ENCODE results near the gene SLC44A3. TPM values are rescaled to one million over a fixed set of nuclear protein-coding genes. Genes with fewer than 3 reads are reported as not detected.

SLC44A3 gene
- total and polyA plus RNA-seq, 2 of the 4 experiments (the other 2 are of a cell fraction) = 0.31 to 0.54 TPM

GRCh38 chr1:94806441-94806871 lies 13.7 kb upstream of the SLC44A3 start:
- H3K14ac ChIP-seq (replicated peaks; ENCODE audit: low read depth, low read length) = no peak overlapping the region
- H2AK5ac ChIP-seq (ENCODE audit: low read depth, low read length) = peak overlapping the region; percentile 2; the same call in 1 of the 2 replicates
- no peak overlapping the region for H3K27ac ChIP-seq (ENCODE audit: insufficient read depth, low read length)
- no peaks in the 10 kb centered on the region for H4K20me1 ChIP-seq (ENCODE audit: insufficient read depth, low read length)
- no peak overlapping the region for H2AK9ac ChIP-seq (replicated peaks; ENCODE audit: low read depth, low read length, poor library complexity)
- peaks cover 17% of the 10 kb centered on the region for H3K4me1 ChIP-seq (ENCODE audit: control insufficient read depth, insufficient read depth, low read length)
- H2BK15ac ChIP-seq (ENCODE audit: low read depth, low read length) = no peak overlapping the region
- 0 out of 2 replicates have a peak, but pooled peaks cover 5% of the 10 kb centered on the region for H3K9me1 ChIP-seq (ENCODE audit: insufficient read depth, low read length)
- peak overlapping the region; percentile 32; the same call in 1 of the 2 replicates for H4K91ac ChIP-seq (ENCODE audit: insufficient read depth, low read depth, low read length)
- no peak overlapping the region for H4K5ac ChIP-seq (ENCODE audit: low read depth, low read length)
- H3K56ac ChIP-seq (ENCODE audit: extremely low read depth, insufficient read depth, low read length) = no peak overlapping the region
- 0 out of 2 replicates have a peak overlapping the region, but pooled peaks have one; percentile 3 for H2BK120ac ChIP-seq (ENCODE audit: low read depth, low read length)
- in situ Hi-C loops (cut with MboI; ENCODE audit: low sequenced_read_pairs) = loop anchor here (25.0 kb wide), 1 partner anchor 744 kb away; no protein-coding TSS in a partner anchor
- POLR2A ChIA-PET (ENCODE audit: unreplicated experiment) = interaction anchor here (0.6 to 1.3 kb wide), 3 partner anchors 66 to 265 kb away, joined by 3 to 5 read pairs (median 3); partner anchors contain the start of gene F3
- H2AFZ ChIP-seq (replicated peaks; ENCODE audit: low read length, poor library complexity) = peak overlapping the region; percentile 61
- no peak overlapping the region; the same call in 1 of the 2 replicates for H3K4ac ChIP-seq (ENCODE audit: low read depth, low read length)
- H2BK20ac ChIP-seq (ENCODE audit: low read depth, low read length) = no peak overlapping the region; the same call in 1 of the 2 replicates
- ATAC-seq (ENCODE audit: low read depth) (peak; percentile 24; the same call in 1 of the 2 replicates), DNase-seq (peak; percentile 57)
- CTCF ChIA-PET = interaction anchor here (0.6 to 1.7 kb wide), 19 partner anchors 11 to 326 kb away, joined by 3 to 9 read pairs (median 3); no protein-coding TSS in a partner anchor
- H3K9ac ChIP-seq (ENCODE audit: low read depth, low read length) = no peak overlapping the region
- no peak overlapping the region for H3K23ac ChIP-seq (ENCODE audit: low read depth, low read length)
- H3K36me3 ChIP-seq (ENCODE audit: control insufficient read depth, insufficient read depth, low read length) = no peaks in the 10 kb centered on the region
- dilution Hi-C loops (cut with HindIII; ENCODE audit: low sequenced_read_pairs, unreplicated experiment) = no loop called here
- no peak overlapping the region for H3K4me3 ChIP-seq (ENCODE audit: insufficient read depth, low read depth, low read length)
- H3K4me2 ChIP-seq (ENCODE audit: low read depth, low read length) = peak overlapping the region; percentile 20
- no peak overlapping the region for H2BK5ac ChIP-seq (ENCODE audit: low read depth, low read length, poor library complexity, severe bottlenecking)
- BruUV-seq (replicated peaks) = no TSS peak
- intact Hi-C loops (cut with micrococcal nuclease) = loop anchor here (1.0 to 10.0 kb wide), 3 partner anchors 237 to 902 kb away; partner anchors contain the start of gene GCLM
- peak overlapping the region in 1 of 2 experiments; percentile 33; a peak in 1 of 4 replicates for H4K8ac ChIP-seq (ENCODE audit: low read depth in 2 of 2, low read length in 2 of 2)
- TF ChIP-seq BHLHE40 (IDR thresholded peaks at IDR 0.05; ENCODE audit: low read depth, low read length) (no peak), CHD1 (IDR thresholded peaks at IDR 0.05; ENCODE audit: low read depth, low read length) (no peak), POLR2A (IDR thresholded peaks at IDR 0.05; ENCODE audit: low read depth, low read length) (no peak), MAFK (IDR thresholded peaks at IDR 0.05; ENCODE audit: low read depth, low read length) (no peak), RFX5 (IDR thresholded peaks at IDR 0.05; ENCODE audit: low read depth, low read length) (no peak), MXI1 (IDR thresholded peaks at IDR 0.05; ENCODE audit: borderline replicate concordance, low read depth, low read length) (no peak)
- TF ChIP-seq, protein P1, sequence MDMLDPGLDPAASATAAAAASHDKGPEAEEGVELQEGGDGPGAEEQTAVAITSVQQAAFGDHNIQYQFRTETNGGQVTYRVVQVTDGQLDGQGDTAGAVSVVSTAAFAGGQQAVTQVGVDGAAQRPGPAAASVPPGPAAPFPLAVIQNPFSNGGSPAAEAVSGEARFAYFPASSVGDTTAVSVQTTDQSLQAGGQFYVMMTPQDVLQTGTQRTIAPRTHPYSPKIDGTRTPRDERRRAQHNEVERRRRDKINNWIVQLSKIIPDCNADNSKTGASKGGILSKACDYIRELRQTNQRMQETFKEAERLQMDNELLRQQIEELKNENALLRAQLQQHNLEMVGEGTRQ (IDR thresholded peaks at IDR 0.05; ENCODE audit: low read depth, low read length) = no peak
- no peaks in the 10 kb centered on the region; the same call in 1 of the 2 replicates for H3K9me3 ChIP-seq (ENCODE audit: control insufficient read depth, insufficient read depth, low read length)
- peaks cover 7% of the 10 kb centered on the region for H3K27me3 ChIP-seq (ENCODE audit: control insufficient read depth, insufficient read depth, low read length)
- no peaks in the 10 kb centered on the region for H3K79me1 ChIP-seq (ENCODE audit: low read depth in 1 of 2, low read length in 2 of 2)
- no CpG with 5 or more reads among the region's 6 CpGs for WGBS, 2 experiments (ENCODE audit: extremely low coverage in 2 of 2, insufficient read length in 1 of 2)
- H3K18ac ChIP-seq (ENCODE audit: low read depth, low read length) = peak overlapping the region; percentile 39; the same call in 1 of the 2 replicates

Data from IMR-90 (cell line).